HepG2 (cell line): ENCODE results near the gene C20orf204. TPM values are rescaled to one million over a fixed set of nuclear protein-coding genes. Genes with fewer than 3 reads are reported as not detected.

Experiments used
- KIAA2018 ChIP-seq: sonication (generic); formaldehyde crosslinking; IDR thresholded peaks from 2 replicates; pipeline ENCODE4 v1.5.0; 2020; ENCODE audit warnings: mild to moderate bottlenecking, missing genetic modification reagents, borderline replicate concordance
- MBNL3 ChIP-seq: fragments of 250-450 bp; sonication (Bioruptor Pico); conservative IDR thresholded peaks from 2 replicates; pipeline ENCODE4 v1.8.0; 2022; ENCODE audit warnings: mild to moderate bottlenecking, inconsistent platforms
- SMC3 ChIP-seq: IDR thresholded peaks from 2 replicates; pipeline ENCODE4 v1.6.1; 2011; ENCODE audit warnings: low read length, improper control_type of control experiment
- XBP1 ChIP-seq: sonication (generic); formaldehyde crosslinking; IDR thresholded peaks from 2 replicates; pipeline ENCODE4 v1.5.0; 2020; ENCODE audit warnings: missing genetic modification reagents
- ZBTB38 ChIP-seq: sonication (generic); formaldehyde crosslinking; IDR thresholded peaks from 2 replicates; pipeline ENCODE4 v1.5.1; 2020; ENCODE audit warnings: mild to moderate bottlenecking, missing genetic modification reagents
- ZNF205 ChIP-seq: IDR thresholded peaks from 2 replicates; pipeline ENCODE4 v1.6.1; 2018; ENCODE audit warnings: missing biosample characterization, missing genetic modification reagents
- ZNF235 ChIP-seq: sonication (generic); formaldehyde crosslinking; IDR thresholded peaks from 2 replicates; pipeline ENCODE4 v1.8.1; 2023; ENCODE audit warnings: mild to moderate bottlenecking, missing genetic modification reagents, borderline replicate concordance
- ZNF564 ChIP-seq: sonication (generic); formaldehyde crosslinking; IDR thresholded peaks from 2 replicates; pipeline ENCODE4 v1.8.1; 2023; ENCODE audit warnings: mild to moderate bottlenecking, missing genetic modification reagents
- ZNF619 ChIP-seq: sonication (generic); formaldehyde crosslinking; IDR thresholded peaks from 2 replicates; pipeline ENCODE4 v1.4.0; 2020; ENCODE audit warnings: mild to moderate bottlenecking, missing genetic modification reagents
- ZNF775 ChIP-seq: sonication (generic); formaldehyde crosslinking; IDR thresholded peaks from 2 replicates; pipeline ENCODE4 v1.4.0; 2020; ENCODE audit warnings: missing genetic modification reagents, mild to moderate bottlenecking, moderate library complexity, borderline replicate concordance
- polyA plus RNA-seq, 8 experiments: library from polyadenylated mRNA; depleted of rRNA in 3 of 8; stranded (reverse) in 7 of 8; unstranded in 1 of 8; fragments of >200 nt; fragmentation: Illumina TruSeq in 4 of 8; extraction: Trizol in 4 of 8; gene quantifications; 2 replicates each; pipeline versions ENCODE4 v1.2.1 to v1.2.3, GENCODE V29; 2011 to 2016; ENCODE audit warnings: low read depth in 4 of 8, missing spikeins in 1 of 8, mixed read lengths in 1 of 8; ENCODE audit not compliant: insufficient read depth in 1 of 8
- total RNA-seq, 5 experiments: library from RNA; depleted of rRNA; stranded (reverse); fragments of >200 nt; fragmentation: Illumina TruSeq; extraction: Trizol; gene quantifications; 2 replicates each; pipeline ENCODE4 v1.2.3, GENCODE V29; 2016; ENCODE audit warnings: low read depth in 1 of 5
- TF ChIP-seq, protein P1 (sequence below): sonication (generic); formaldehyde crosslinking; IDR thresholded peaks from 2 replicates; pipeline ENCODE4 v1.9.0; 2021; ENCODE audit warnings: missing genetic modification reagents, borderline replicate concordance
- TF ChIP-seq, protein P2 (sequence below): sonication (generic); formaldehyde crosslinking; IDR thresholded peaks from 2 replicates; pipeline ENCODE4 v1.4.0; 2020; ENCODE audit warnings: missing genetic modification reagents

Gene C20orf204
- total and polyA plus RNA-seq, 2 of the 13 experiments (the other 11 are each of a cell fraction or from before 2014, with no cell fraction given): 22.1 to 80.0 TPM

DNA sequence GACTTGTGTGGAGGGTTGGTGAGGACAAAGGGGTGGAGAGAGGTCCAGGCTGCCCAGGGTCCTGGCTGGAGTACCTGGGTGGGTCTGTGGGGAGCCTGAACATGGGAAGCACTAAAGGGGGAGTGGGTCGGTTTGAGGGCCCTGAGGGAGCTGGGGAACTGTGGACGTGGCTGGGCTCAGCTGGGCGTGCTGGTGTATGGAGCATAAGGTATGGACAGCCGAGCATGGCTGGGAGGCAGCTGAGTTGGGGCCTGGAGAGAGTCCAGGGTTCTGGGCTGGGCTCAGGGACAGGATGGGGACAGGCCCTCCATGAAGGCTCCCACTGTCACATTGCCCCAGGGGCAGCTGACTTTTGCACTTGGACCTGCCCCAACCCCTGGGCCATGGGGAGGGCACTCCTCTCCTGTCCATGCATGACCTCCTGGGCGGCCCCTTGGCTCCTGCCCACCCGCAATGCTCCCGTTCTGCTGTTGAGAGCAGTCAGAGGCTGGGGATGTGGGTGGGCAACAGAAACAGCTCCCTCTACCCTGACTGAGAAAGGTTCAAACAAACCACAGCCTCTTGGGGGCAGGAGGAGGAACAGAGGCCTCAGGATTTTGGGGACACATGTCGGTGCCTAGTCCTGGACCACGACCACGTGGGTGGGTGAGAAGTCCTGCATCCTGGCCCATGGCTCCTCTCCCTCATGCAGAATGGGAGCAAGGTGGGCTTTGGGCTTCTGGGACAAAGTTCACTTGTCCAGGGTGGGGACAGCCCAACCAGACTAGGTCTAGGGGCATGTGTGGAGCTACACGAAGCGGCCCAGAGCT lies 4.5 kb downstream of the C20orf204 start (continued):
- TF ChIP-seq KIAA2018 (CRISPR knock-in tag): no peak
- no peak for TF ChIP-seq XBP1
- no peak for TF ChIP-seq MBNL3 (CRISPR knock-in tag)
- no peak for TF ChIP-seq ZNF564
- peak; percentile 16; the same call in 1 of the 2 replicates for TF ChIP-seq ZBTB38 (CRISPR knock-in tag)
- TF ChIP-seq ZNF235 (CRISPR knock-in tag): peak; percentile 56; the same call in 1 of the 2 replicates
- TF ChIP-seq, protein P1, sequence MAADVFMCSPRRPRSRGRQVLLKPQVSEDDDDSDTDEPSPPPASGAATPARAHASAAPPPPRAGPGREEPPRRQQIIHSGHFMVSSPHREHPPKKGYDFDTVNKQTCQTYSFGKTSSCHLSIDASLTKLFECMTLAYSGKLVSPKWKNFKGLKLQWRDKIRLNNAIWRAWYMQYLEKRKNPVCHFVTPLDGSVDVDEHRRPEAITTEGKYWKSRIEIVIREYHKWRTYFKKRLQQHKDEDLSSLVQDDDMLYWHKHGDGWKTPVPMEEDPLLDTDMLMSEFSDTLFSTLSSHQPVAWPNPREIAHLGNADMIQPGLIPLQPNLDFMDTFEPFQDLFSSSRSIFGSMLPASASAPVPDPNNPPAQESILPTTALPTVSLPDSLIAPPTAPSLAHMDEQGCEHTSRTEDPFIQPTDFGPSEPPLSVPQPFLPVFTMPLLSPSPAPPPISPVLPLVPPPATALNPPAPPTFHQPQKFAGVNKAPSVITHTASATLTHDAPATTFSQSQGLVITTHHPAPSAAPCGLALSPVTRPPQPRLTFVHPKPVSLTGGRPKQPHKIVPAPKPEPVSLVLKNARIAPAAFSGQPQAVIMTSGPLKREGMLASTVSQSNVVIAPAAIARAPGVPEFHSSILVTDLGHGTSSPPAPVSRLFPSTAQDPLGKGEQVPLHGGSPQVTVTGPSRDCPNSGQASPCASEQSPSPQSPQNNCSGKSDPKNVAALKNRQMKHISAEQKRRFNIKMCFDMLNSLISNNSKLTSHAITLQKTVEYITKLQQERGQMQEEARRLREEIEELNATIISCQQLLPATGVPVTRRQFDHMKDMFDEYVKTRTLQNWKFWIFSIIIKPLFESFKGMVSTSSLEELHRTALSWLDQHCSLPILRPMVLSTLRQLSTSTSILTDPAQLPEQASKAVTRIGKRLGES (CRISPR knock-in tag): no peak
- TF ChIP-seq ZNF205 (CRISPR knock-in tag): no peak
- TF ChIP-seq SMC3: no peak
- TF ChIP-seq, protein P2, sequence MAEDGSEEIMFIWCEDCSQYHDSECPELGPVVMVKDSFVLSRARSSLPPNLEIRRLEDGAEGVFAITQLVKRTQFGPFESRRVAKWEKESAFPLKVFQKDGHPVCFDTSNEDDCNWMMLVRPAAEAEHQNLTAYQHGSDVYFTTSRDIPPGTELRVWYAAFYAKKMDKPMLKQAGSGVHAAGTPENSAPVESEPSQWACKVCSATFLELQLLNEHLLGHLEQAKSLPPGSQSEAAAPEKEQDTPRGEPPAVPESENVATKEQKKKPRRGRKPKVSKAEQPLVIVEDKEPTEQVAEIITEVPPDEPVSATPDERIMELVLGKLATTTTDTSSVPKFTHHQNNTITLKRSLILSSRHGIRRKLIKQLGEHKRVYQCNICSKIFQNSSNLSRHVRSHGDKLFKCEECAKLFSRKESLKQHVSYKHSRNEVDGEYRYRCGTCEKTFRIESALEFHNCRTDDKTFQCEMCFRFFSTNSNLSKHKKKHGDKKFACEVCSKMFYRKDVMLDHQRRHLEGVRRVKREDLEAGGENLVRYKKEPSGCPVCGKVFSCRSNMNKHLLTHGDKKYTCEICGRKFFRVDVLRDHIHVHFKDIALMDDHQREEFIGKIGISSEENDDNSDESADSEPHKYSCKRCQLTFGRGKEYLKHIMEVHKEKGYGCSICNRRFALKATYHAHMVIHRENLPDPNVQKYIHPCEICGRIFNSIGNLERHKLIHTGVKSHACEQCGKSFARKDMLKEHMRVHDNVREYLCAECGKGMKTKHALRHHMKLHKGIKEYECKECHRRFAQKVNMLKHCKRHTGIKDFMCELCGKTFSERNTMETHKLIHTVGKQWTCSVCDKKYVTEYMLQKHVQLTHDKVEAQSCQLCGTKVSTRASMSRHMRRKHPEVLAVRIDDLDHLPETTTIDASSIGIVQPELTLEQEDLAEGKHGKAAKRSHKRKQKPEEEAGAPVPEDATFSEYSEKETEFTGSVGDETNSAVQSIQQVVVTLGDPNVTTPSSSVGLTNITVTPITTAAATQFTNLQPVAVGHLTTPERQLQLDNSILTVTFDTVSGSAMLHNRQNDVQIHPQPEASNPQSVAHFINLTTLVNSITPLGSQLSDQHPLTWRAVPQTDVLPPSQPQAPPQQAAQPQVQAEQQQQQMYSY (CRISPR knock-in tag): no peak
- TF ChIP-seq ZNF775: no peak
- TF ChIP-seq ZNF619 (CRISPR knock-in tag): no peak
